ENCODE measurements around the gene GP2.

The GP2 gene

DNA sequence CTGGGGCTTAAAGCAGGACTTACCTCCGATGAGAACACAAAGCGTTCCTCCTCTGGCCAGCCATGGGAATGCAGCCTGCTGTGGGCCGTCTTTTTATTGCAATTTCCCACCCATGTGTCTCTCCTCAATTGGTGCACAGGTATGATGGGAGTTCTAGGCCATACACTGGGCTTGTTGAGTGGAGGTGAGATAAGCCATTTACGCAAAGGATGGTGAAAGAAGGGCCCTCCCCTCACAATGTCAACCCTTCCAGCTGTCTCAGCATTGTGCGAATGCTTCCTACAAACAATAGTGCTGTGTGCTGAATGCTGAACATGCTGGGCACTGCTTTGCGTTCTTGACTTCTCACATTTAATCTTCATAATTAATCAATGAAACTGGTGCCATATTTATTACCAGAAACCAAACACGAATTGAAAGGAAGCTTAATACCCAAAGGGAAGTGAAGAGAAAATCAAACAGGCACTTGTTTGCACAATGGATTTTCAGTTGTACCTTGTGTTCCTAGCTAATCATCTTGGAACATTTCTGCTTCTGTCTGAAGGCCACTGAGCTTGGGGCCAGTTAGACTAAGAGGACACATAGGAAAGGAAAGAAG is at the start of gene GP2:
Gene GP2 (minus strand): TSS at position 70 of the 598 bp plus-strand sequence. CDS start 1,082 bp downstream, outside the sequence.
- TF ChIP-seq, protein P1, sequence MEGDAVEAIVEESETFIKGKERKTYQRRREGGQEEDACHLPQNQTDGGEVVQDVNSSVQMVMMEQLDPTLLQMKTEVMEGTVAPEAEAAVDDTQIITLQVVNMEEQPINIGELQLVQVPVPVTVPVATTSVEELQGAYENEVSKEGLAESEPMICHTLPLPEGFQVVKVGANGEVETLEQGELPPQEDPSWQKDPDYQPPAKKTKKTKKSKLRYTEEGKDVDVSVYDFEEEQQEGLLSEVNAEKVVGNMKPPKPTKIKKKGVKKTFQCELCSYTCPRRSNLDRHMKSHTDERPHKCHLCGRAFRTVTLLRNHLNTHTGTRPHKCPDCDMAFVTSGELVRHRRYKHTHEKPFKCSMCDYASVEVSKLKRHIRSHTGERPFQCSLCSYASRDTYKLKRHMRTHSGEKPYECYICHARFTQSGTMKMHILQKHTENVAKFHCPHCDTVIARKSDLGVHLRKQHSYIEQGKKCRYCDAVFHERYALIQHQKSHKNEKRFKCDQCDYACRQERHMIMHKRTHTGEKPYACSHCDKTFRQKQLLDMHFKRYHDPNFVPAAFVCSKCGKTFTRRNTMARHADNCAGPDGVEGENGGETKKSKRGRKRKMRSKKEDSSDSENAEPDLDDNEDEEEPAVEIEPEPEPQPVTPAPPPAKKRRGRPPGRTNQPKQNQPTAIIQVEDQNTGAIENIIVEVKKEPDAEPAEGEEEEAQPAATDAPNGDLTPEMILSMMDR (IDR thresholded peaks at IDR 0.05; ENCODE audit: insufficient read depth, low read length, missing control alignments) = no peak
- ChIA-PET POLR2A (no interaction called here), CTCF (no interaction called here)
- H3K4me3 ChIP-seq (ENCODE audit: low read depth, low read length) = no peak within 1 kb of the TSS
- no peak for DNase-seq (ENCODE audit: low read depth, low spot score)

DNA sequence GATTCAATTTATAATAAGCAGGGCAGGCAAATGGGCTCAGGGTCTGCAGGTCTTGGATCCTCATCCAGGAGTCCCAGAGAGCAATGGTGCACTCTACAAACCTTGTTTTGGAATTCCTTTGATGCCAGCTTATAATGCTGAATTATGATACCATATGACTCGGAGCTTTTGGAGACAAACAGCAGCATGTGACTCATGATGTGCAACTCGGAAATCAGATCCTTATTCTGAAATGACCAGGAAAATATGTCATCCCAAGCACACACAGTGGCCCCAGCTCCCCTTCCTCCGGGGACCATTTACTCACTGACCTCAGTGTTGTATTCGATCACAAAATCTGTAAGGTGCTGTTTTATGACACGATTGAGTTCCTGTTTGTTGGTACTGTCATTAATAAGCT is 45.4 kb upstream of the GP2 start:
- DNase-seq (ENCODE audit: low read depth, low spot score) = no peak
- CTCF ChIA-PET = interaction anchor here (1.2 to 3.9 kb wide), 2 partner anchors 11 to 469 kb away, joined by 3 to 22 read pairs; no protein-coding TSS in a partner anchor
- H3K4me3 ChIP-seq (ENCODE audit: low read depth, low read length) = no peak overlapping the region
- TF ChIP-seq, protein P1 (IDR thresholded peaks at IDR 0.05; ENCODE audit: insufficient read depth, low read length, missing control alignments) = no peak
- POLR2A ChIA-PET = no interaction called here

DNA sequence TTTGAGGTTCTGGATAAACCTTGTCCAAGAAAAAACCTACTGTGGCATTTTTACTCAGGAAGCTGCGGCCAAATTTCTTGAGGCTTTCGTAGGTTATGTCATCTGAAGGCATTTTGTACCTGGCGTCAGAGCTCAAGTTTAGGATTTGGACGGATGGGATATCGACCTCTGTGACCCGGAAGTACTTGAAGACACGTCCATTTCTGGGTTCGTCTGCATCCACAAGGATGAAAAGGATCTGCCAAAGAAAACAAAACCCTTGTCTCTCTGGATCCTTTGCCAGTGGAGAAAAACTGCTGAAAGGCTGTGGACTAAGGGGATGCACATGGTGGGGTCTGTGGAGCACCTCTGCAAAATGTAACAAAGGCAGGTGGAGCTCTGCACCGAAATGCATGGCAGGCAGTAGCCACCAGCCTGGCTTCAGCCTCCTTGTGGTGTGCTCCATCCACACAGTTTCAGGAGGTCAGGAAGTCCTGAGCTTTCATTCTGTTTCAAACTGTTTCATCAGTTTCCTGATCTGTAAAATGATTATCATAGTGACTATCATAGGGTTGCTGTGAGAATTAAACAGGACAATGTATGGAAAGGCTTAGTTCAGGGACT is 42.2 kb upstream of the GP2 start:
- ChIA-PET POLR2A (no interaction called here), CTCF (interaction anchor here (0.9 kb wide), 1 partner anchor 16 kb away, joined by 3 read pairs; no protein-coding TSS in a partner anchor)
- TF ChIP-seq, protein P1 (IDR thresholded peaks at IDR 0.05; ENCODE audit: insufficient read depth, low read length, missing control alignments) = no peak
- DNase-seq (ENCODE audit: low read depth, low spot score) = no peak
- H3K4me3 ChIP-seq (ENCODE audit: low read depth, low read length) = no peak overlapping the region

DNA sequence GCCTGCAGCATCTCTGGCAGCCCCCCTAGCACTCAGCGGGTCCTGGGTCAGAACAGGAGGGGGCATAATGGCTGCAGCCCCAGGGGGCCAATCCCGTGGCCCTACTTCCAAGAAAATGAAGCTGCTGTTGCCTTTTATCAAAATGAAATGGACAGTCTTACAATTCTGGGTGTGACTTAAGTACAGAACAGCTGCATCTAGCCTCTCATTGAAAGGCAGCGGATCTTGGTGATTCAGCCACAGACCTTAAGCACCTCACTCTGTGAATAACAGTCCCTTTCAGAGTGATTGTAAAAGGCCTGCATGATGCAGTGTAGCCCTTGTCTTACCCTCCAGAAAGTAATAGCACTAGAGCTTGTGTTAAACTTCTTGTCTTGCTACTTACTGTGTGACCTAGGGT is 36.7 kb upstream of the GP2 start:
- H3K4me3 ChIP-seq (ENCODE audit: low read depth, low read length) = no peak overlapping the region
- POLR2A ChIA-PET = no interaction called here
- CTCF ChIA-PET = interaction anchor here (1.3 kb wide), 1 partner anchor 21 kb away, joined by 6 read pairs; no protein-coding TSS in a partner anchor
- TF ChIP-seq, protein P1 (IDR thresholded peaks at IDR 0.05; ENCODE audit: insufficient read depth, low read length, missing control alignments) = no peak
- no peak for DNase-seq (ENCODE audit: low read depth, low spot score)

DNA sequence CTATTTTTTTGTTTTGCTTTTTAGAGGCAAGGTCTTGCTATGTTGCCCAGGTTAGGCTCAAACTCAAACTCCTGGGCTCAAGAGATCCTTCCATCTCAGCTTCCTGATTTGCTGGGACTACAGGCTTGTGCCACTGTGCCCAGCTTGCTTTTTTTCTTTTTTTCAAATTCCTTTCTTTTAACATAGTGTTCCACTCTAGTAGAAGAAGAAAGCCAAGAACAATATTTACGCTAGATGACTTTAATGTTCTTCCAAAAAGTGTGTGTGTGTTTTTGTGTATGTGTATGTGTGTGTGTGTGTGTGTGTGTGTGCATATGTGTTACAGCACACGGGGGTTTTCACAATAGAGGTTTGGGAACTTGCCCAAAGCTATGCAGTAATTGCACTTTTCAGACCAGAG is 35.9 kb upstream of the GP2 start:
- DNase-seq (ENCODE audit: low read depth, low spot score) = no peak
- TF ChIP-seq, protein P1 (IDR thresholded peaks at IDR 0.05; ENCODE audit: insufficient read depth, low read length, missing control alignments) = no peak
- H3K4me3 ChIP-seq (ENCODE audit: low read depth, low read length) = no peak overlapping the region
- POLR2A ChIA-PET = no interaction called here
- CTCF ChIA-PET = no interaction called here

DNA sequence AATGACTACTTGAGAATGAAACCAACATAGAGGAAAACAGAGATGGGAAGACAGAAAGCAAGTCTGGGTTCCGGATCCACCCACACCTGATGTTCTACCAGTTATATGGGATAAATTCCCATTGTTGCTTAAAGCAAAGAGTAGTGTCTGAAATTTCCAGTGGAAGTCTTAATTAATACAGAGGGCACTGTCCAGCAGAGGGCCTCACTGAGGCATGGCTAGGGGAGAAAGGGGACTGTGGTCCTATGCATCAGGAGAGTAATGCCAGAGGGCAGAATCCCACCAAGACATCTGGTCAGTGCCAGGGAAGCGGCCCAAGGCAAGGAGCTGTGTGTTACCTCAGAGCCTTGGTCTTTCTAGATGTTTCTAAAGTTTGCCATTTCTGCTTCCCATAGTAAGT is 32.7 kb upstream of the GP2 start:
- CTCF ChIA-PET = no interaction called here
- H3K4me3 ChIP-seq (ENCODE audit: low read depth, low read length) = no peak overlapping the region
- TF ChIP-seq, protein P1 (IDR thresholded peaks at IDR 0.05; ENCODE audit: insufficient read depth, low read length, missing control alignments) = no peak
- POLR2A ChIA-PET = no interaction called here
- no peak for DNase-seq (ENCODE audit: low read depth, low spot score)
